GM12878 (cell line): ENCODE results near the gene CELSR1. TPM values are rescaled to one million over a fixed set of nuclear protein-coding genes. Genes with fewer than 3 reads are reported as not detected.

Experiments used
- ATAC-seq: fragments of 200-7000 bp; cut with Tn5 transposase; 3 replicates; pipeline ENCODE4 v1.9.1; 2020; ENCODE audit warnings: mild to moderate bottlenecking, moderate library complexity
- BruUV-seq: library from RNA; stranded (reverse); fragments of 400-500 nt; replicated peaks from 2 replicates; lab custom pipeline; 2021; lab: Mats Ljungman, UMichigan
- CTCF ChIA-PET: fragments of 300-600 bp; sonication (Branson Sonifier 250); formaldehyde crosslinking; extraction: SDS; loops from one replicate; lab custom pipeline; 2021; ENCODE audit warnings: inconsistent platforms; lab: Yijun Ruan, JAX
- POLR2A ChIA-PET: fragments of 350-600 bp; formaldehyde crosslinking; extraction: SDS; loops from one replicate; lab custom pipeline; 2021; ENCODE audit warnings: inconsistent platforms; lab: Charles Lee
- RAD21 ChIA-PET: fragments of 300-600 bp; sonication (Branson Sonifier 250); formaldehyde crosslinking; loops from one replicate; lab custom pipeline; 2023; ENCODE audit warnings: antibody characterized with exemption; ENCODE audit not compliant: unreplicated experiment; lab: Charles Lee
- SMC1A ChIA-PET: fragments of 300-600 bp; sonication (Branson Sonifier 250); formaldehyde crosslinking; loops from one replicate; lab custom pipeline; 2023; ENCODE audit not compliant: unreplicated experiment, uncharacterized antibody; lab: Charles Lee
- DNase-seq: peaks from one replicate; pipeline ENCODE4 v3.0.0-alpha.2; 2011; ENCODE audit warnings: low read depth, low spot score
- FAIRE-seq: peaks from 3 replicates; lab custom pipeline; 2011; peaks lifted over from hg19 to GRCh38; lab: Jason Lieb, UNC
- H2AFZ ChIP-seq: 2 replicates; pipeline ENCODE4 v1.6.0; 2011; ENCODE audit warnings: low read depth, low read length, control low read depth; ENCODE audit not compliant: control insufficient read depth
- H3K27ac ChIP-seq: 2 replicates; pipeline ENCODE4 v1.5.1; 2011; ENCODE audit warnings: control low read depth; ENCODE audit not compliant: control insufficient read depth, insufficient read depth
- H3K27me3 ChIP-seq, 2 experiments: replicated peaks in 1 of 2; 2 replicates each; pipeline versions ENCODE4 v1.6.0 to v1.6.1; 2011; ENCODE audit warnings: low read length in 1 of 2; ENCODE audit not compliant: control insufficient read depth in 2 of 2, insufficient read depth in 2 of 2
- H3K36me3 ChIP-seq, 2 experiments: 2 replicates each; pipeline ENCODE4 v1.5.1; 2011; ENCODE audit warnings: low read length in 1 of 2; ENCODE audit not compliant: control insufficient read depth in 2 of 2, insufficient read depth in 2 of 2
- H3K4me1 ChIP-seq: 2 replicates; pipeline ENCODE4 v1.6.1; 2011; ENCODE audit warnings: mild to moderate bottlenecking, low read length, moderate library complexity, mixed read lengths; ENCODE audit not compliant: control insufficient read depth, insufficient read depth
- H3K4me2 ChIP-seq: 2 replicates; pipeline ENCODE4 v1.6.0; 2011; ENCODE audit warnings: control low read depth; ENCODE audit not compliant: control insufficient read depth, insufficient read depth
- H3K4me3 ChIP-seq: fragments of 200-600 bp; sonication (generic); 2 replicates; pipeline ENCODE4 v1.5.1; 2016
- H3K79me2 ChIP-seq: 2 replicates; pipeline ENCODE4 v1.6.0; 2011; ENCODE audit warnings: low read length; ENCODE audit not compliant: control insufficient read depth, insufficient read depth
- H3K9ac ChIP-seq: 2 replicates; pipeline ENCODE4 v1.8.0; 2011; ENCODE audit warnings: low read length, control low read depth, mixed read lengths; ENCODE audit not compliant: control insufficient read depth, insufficient read depth
- H3K9me3 ChIP-seq: replicated peaks from 3 replicates; pipeline ENCODE4 v1.5.1; 2011; ENCODE audit warnings: mild to moderate bottlenecking, low read length; ENCODE audit not compliant: control insufficient read depth, insufficient read depth
- H4K20me1 ChIP-seq: 2 replicates; pipeline ENCODE4 v1.6.0; 2011; ENCODE audit not compliant: control insufficient read depth, insufficient read depth
- CREB1 ChIP-seq: IDR thresholded peaks from 2 replicates; pipeline ENCODE4 v1.6.1; 2012; ENCODE audit warnings: low read depth, mild to moderate bottlenecking, inconsistent platforms
- EP300 ChIP-seq, 2 experiments: fragments of 150-350 bp in 1 of 2; IDR thresholded peaks; 2 replicates each; pipeline ENCODE4 v1.6.1; 2011 to 2012; ENCODE audit warnings: low read depth in 2 of 2, low read length in 2 of 2, borderline replicate concordance in 1 of 2, improper control_type of control experiment in 1 of 2, inconsistent platforms in 1 of 2; ENCODE audit not compliant: control insufficient read depth in 1 of 2
- GATAD2B ChIP-seq: fragments of 450-650 bp; conservative IDR thresholded peaks from 2 replicates; pipeline ENCODE4 v1.6.1; 2017; ENCODE audit warnings: low read depth, mild to moderate bottlenecking, moderate library complexity
- HDAC6 ChIP-seq: fragments of 200-600 bp; sonication (generic); IDR thresholded peaks from one replicate; pipeline ENCODE4 v1.8.0; 2017; ENCODE audit warnings: antibody characterized with exemption; ENCODE audit not compliant: unreplicated experiment
- NKRF ChIP-seq: fragments of 450-650 bp; conservative IDR thresholded peaks from 2 replicates; pipeline ENCODE4 v1.6.1; 2017; ENCODE audit warnings: mild to moderate bottlenecking, moderate library complexity
- POLR2AphosphoS2 ChIP-seq: IDR thresholded peaks from 2 replicates; pipeline ENCODE4 v1.6.1; 2011; ENCODE audit warnings: low read depth, mild to moderate bottlenecking, low read length, improper control_type of control experiment, moderate library complexity
- ZBTB4 ChIP-seq: fragments of 450-650 bp; formaldehyde crosslinking; IDR thresholded peaks from 2 replicates; pipeline ENCODE4 v1.4.0; 2022; ENCODE audit warnings: mild to moderate bottlenecking, moderate library complexity
- ZNF24 ChIP-seq: fragments of 450-650 bp; IDR thresholded peaks from 2 replicates; pipeline ENCODE4 v1.6.1; 2017; ENCODE audit warnings: antibody characterized with exemption, mild to moderate bottlenecking
- WGBS: methylation state at CpG from one replicate; pipeline ENCODE4 v1.1.6; 2016; ENCODE audit warnings: low lambda C conversion rate; ENCODE audit not compliant: insufficient replicate concordance, insufficient coverage; ENCODE audit errors: missing lambda C conversion rate; 5-methylcytosine and 5-hydroxymethylcytosine counted together
- in situ Hi-C: fragments of 300-500 bp; cut with MboI; formaldehyde crosslinking; loops from 9 replicates; pipeline ENCODE4 v1.14.3; 2018; ENCODE audit warnings: mixed read lengths
- intact Hi-C: fragments of 100-400 bp; cut with micrococcal nuclease; formaldehyde crosslinking; loops from one replicate; pipeline ENCODE4 v1.14.2; 2022; ENCODE audit not compliant: unreplicated experiment
- polyA plus RNA-seq, 11 experiments: library from polyadenylated mRNA; depleted of rRNA in 4 of 11; unstranded in 6 of 11; stranded (reverse) in 5 of 11; fragments of >200 nt; fragmentation: Nextera tagmentation in 4 of 11; fragmentation: Illumina TruSeq in 1 of 11; extraction: Ambion mirVana in 4 of 11; extraction: Trizol in 1 of 11; gene quantifications; 1 replicate in 1 of 11; 2 replicates in 10 of 11; pipeline versions ENCODE4 v1.2.1 to v1.2.3, GENCODE V29; 2011 to 2016; ENCODE audit warnings: inconsistent platforms in 2 of 11, missing spikeins in 2 of 11, low read depth in 1 of 11
- total RNA-seq, 4 experiments: library from RNA; depleted of rRNA in 3 of 4; stranded (reverse); fragments of >200 nt in 3 of 4; fragmentation: Illumina TruSeq in 1 of 4; extraction: Trizol in 1 of 4; gene quantifications; 2 replicates each; pipeline versions ENCODE4 v1.2.1 to v1.2.3, GENCODE V29; 2013 to 2021
- TF ChIP-seq, protein P1 (sequence below): fragments of 450-650 bp; IDR thresholded peaks from 2 replicates; pipeline ENCODE4 v1.6.1; 2017; ENCODE audit warnings: mild to moderate bottlenecking, moderate library complexity
- TF ChIP-seq, protein P2 (sequence below): fragments of 450-650 bp; IDR thresholded peaks from 2 replicates; pipeline ENCODE4 v1.6.1; 2014; ENCODE audit warnings: mild to moderate bottlenecking

Gene CELSR1
- total and polyA plus RNA-seq, 10 of the 15 experiments (the other 5 are each of a cell fraction or from before 2014, with no cell fraction given): 0.05 to 1.7 (median 0.35) TPM; not detected in 2

- ChIA-PET SMC1A (no interaction called here), RAD21 (no interaction called here)
- BruUV-seq: no TSS peak
Observed at GRCh38 chr22:46507451-46508425, 29.7 kb downstream of the CELSR1 start.

More at GRCh38 chr22:46507451-46508425, 29.7 kb downstream of the CELSR1 start:
- Histone ChIP-seq H3K36me3 (no peaks in the 10 kb centered on the region), H3K9ac (no peak overlapping the region), H3K4me3 (no peak overlapping the region), H2AFZ (no peak overlapping the region), H3K27ac (no peak overlapping the region), H3K4me1 (peaks cover 3% of the 10 kb centered on the region; the same call in 1 of the 2 replicates), H4K20me1 (no peaks in the 10 kb centered on the region), H3K27me3 (peaks cover 0 to 6% of the 10 kb centered on the region in 2 experiments; a peak in 1 of 4 replicates), H3K79me2 (no peaks in the 10 kb centered on the region), H3K9me3 (no peaks in the 10 kb centered on the region), H3K4me2 (no peak overlapping the region)
- FAIRE-seq (no peak), DNase-seq (no peak), ATAC-seq (no peak)
- in situ Hi-C loops (no loop called here), intact Hi-C loops (no loop called here)
- WGBS: 47% methylated on average over 25 of the region's 34 CpGs
- ChIA-PET POLR2A (no interaction called here), CTCF (no interaction called here)
- TF ChIP-seq EP300 (IDR thresholded peaks at IDR 0.05; ENCODE audit: borderline replicate concordance in 1 of 2, control insufficient read depth in 1 of 2, low read depth in 2 of 2, low read length in 2 of 2) (no peak), GATAD2B (no peak), NKRF (no peak), ZBTB4 (CRISPR knock-in tag) (no peak), POLR2AphosphoS2 (no peak), CREB1 (no peak), HDAC6 (no peak), ZNF24 (no peak)
- TF ChIP-seq, protein P1, sequence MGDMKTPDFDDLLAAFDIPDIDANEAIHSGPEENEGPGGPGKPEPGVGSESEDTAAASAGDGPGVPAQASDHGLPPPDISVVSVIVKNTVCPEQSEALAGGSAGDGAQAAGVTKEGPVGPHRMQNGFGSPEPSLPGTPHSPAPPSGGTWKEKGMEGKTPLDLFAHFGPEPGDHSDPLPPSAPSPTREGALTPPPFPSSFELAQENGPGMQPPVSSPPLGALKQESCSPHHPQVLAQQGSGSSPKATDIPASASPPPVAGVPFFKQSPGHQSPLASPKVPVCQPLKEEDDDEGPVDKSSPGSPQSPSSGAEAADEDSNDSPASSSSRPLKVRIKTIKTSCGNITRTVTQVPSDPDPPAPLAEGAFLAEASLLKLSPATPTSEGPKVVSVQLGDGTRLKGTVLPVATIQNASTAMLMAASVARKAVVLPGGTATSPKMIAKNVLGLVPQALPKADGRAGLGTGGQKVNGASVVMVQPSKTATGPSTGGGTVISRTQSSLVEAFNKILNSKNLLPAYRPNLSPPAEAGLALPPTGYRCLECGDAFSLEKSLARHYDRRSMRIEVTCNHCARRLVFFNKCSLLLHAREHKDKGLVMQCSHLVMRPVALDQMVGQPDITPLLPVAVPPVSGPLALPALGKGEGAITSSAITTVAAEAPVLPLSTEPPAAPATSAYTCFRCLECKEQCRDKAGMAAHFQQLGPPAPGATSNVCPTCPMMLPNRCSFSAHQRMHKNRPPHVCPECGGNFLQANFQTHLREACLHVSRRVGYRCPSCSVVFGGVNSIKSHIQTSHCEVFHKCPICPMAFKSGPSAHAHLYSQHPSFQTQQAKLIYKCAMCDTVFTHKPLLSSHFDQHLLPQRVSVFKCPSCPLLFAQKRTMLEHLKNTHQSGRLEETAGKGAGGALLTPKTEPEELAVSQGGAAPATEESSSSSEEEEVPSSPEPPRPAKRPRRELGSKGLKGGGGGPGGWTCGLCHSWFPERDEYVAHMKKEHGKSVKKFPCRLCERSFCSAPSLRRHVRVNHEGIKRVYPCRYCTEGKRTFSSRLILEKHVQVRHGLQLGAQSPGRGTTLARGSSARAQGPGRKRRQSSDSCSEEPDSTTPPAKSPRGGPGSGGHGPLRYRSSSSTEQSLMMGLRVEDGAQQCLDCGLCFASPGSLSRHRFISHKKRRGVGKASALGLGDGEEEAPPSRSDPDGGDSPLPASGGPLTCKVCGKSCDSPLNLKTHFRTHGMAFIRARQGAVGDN: no peak
- TF ChIP-seq, protein P2, sequence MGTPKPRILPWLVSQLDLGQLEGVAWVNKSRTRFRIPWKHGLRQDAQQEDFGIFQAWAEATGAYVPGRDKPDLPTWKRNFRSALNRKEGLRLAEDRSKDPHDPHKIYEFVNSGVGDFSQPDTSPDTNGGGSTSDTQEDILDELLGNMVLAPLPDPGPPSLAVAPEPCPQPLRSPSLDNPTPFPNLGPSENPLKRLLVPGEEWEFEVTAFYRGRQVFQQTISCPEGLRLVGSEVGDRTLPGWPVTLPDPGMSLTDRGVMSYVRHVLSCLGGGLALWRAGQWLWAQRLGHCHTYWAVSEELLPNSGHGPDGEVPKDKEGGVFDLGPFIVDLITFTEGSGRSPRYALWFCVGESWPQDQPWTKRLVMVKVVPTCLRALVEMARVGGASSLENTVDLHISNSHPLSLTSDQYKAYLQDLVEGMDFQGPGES: no peak
